ENCODE results near the gene LANCL3.

DNA sequence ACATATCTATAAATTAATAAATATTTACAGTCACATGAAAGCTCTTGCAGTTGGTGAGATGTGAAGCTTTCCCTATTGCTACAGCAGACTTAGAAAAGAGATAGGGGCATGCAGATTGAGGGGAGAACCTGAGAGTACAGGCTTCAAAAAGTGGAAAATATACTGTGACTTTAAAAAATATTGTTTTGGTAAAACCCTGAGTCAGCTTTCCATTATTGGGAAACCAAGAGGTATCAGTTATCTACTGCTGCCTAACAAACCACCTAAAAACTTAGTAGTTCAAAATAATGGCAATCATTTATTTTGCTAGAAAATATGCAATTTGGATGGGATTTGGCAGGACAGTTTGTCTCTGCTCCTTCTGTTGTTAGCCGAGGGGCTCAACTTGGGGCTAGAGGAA, 38.3 kb downstream of the LANCL3 start:
- TF ChIP-seq, protein P1, sequence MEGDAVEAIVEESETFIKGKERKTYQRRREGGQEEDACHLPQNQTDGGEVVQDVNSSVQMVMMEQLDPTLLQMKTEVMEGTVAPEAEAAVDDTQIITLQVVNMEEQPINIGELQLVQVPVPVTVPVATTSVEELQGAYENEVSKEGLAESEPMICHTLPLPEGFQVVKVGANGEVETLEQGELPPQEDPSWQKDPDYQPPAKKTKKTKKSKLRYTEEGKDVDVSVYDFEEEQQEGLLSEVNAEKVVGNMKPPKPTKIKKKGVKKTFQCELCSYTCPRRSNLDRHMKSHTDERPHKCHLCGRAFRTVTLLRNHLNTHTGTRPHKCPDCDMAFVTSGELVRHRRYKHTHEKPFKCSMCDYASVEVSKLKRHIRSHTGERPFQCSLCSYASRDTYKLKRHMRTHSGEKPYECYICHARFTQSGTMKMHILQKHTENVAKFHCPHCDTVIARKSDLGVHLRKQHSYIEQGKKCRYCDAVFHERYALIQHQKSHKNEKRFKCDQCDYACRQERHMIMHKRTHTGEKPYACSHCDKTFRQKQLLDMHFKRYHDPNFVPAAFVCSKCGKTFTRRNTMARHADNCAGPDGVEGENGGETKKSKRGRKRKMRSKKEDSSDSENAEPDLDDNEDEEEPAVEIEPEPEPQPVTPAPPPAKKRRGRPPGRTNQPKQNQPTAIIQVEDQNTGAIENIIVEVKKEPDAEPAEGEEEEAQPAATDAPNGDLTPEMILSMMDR (conservative IDR thresholded peaks at IDR 0.05; ENCODE audit: low read depth, low read length): no peak
- TF ChIP-seq EZH2 (IDR thresholded peaks at IDR 0.05; ENCODE audit: borderline replicate concordance, low read depth, low read length, poor library complexity, severe bottlenecking): no peak
